Activated CD8-positive, alpha-beta memory T cell treated with anti-CD3 and anti-CD28 coated beads for 36 hours (primary cell): ENCODE data around the gene ACSF2. TPM values are rescaled to one million over a fixed set of nuclear protein-coding genes. Genes with fewer than 3 reads are reported as not detected.
"Not testable (repeated sequence)": the region's sequence is repeated elsewhere in the genome, so short reads cannot be mapped to it uniquely, and the experiment has no call there.

Experiments used
- CTCF ChIA-PET: fragments of 350-600 bp; sonication (Branson Sonifier 250); formaldehyde crosslinking; loops from one replicate; lab custom pipeline; 2021; ENCODE audit warnings: antibody characterized with exemption; lab: Charles Lee
- POLR2A ChIA-PET: fragments of 350-600 bp; sonication (Branson Sonifier 250); formaldehyde crosslinking; loops from one replicate; lab custom pipeline; 2021; ENCODE audit warnings: antibody characterized with exemption; lab: Charles Lee
- total RNA-seq, 2 experiments: library from RNA; stranded (reverse); gene quantifications; one replicate each; pipeline ENCODE4 v1.2.3, GENCODE V29; 2021

ACSF2 gene
- total RNA-seq, 2 experiments from 2014 or later, result 11.3 to 14.1 TPM

GRCh38 chr17:50426814-50427787, 1.1 kb downstream of the ACSF2 start:
- ChIA-PET CTCF (interaction anchor here (2.0 kb wide), 1 partner anchor 30 kb away, joined by 8 read pairs; the partner anchor contains the start of gene LRRC59), POLR2A (interaction anchor here (1.5 kb wide), 2 partner anchors 30 to 115 kb away, joined by 3 to 7 read pairs; partner anchors contain the start of gene LRRC59)

- CTCF ChIA-PET, result interaction anchor here (0.6 to 2.0 kb wide), 2 partner anchors 11 to 31 kb away, joined by 3 to 8 read pairs; partner anchors contain the start of gene LRRC59
- POLR2A ChIA-PET, result not testable (repeated sequence)
These were observed 2.1 kb downstream of the ACSF2 start for GRCh38 chr17:50428126-50428525.

GRCh38 chr17:50428831-50429424, 2.9 kb downstream of the ACSF2 start:
- POLR2A ChIA-PET, result interaction anchor here (0.6 kb wide), 1 partner anchor 66 kb away, joined by 3 read pairs; no protein-coding TSS in a partner anchor
- CTCF ChIA-PET, result interaction anchor here (1.6 kb wide), 1 partner anchor 32 kb away, joined by 4 read pairs; the partner anchor contains the start of gene LRRC59

DNA sequence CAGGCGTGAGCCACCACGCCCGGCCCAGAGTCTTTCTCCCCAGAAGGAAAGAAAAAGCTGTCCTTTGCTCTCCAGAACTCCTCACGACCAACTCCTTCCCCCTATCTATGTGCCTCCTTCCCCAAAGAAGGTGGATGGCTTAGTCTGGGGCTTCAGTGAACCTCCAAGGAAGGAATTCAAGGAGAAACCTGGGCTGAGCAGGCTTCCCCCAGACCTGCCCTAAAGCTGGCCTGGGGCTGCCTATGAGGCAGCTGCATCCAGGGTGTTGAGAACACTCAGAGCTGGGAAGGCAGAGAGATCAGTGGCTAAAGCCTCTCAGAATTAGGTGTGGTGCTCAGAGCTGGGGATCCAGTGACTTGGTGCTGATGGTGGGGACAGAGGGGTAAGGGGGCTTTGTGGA, 3.8 kb downstream of the ACSF2 start:
- ChIA-PET CTCF (interaction anchor here (1.6 kb wide), 1 partner anchor 33 kb away, joined by 4 read pairs; the partner anchor contains the start of gene LRRC59), POLR2A (no interaction called here)

- POLR2A ChIA-PET, result interaction anchor here (0.7 kb wide), 1 partner anchor 82 kb away, joined by 3 read pairs; no protein-coding TSS in a partner anchor
These were observed 5.0 kb downstream of the ACSF2 start for GRCh38 chr17:50430821-50431618.

DNA sequence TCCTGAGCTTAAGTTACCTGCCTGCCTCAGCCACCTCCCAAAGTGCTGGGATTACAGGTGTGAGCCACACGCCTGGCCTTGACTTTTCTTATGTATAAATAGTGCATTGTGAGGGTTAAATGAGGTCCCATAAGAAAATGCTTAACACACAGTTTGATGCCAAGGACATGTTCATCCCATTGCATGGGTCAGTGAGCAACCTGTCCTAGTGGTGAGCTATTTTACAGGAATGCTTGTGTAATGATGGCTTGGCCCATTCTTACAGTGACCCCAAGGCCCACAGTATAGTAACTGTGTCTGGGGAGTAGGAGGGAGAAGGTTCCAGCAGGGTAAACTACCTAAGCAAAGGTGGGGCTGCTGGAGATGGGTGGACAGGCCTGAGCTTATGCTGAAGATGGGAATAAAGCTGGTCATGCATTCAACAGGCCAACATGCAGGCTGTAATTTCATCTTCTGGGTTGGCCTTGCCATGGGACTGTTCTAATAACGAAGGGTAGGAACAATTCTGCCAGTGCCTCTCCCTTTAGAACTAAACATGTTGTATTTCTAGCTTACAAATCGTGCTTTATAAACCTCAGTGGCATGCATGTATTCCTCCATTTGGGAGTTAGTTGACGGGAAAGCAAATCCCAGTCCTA, 6.2 kb downstream of the ACSF2 start:
- CTCF ChIA-PET, result interaction anchor here (0.7 to 1.9 kb wide), 2 partner anchors 35 to 81 kb away, joined by 3 to 4 read pairs; partner anchors contain the start of gene LRRC59
- POLR2A ChIA-PET, result no interaction called here

More at GRCh38 chr17:50430821-50431618, 5.0 kb downstream of the ACSF2 start:
- CTCF ChIA-PET, result no interaction called here

- POLR2A ChIA-PET, result no interaction called here
- CTCF ChIA-PET, result interaction anchor here (0.6 kb wide), 1 partner anchor 60 kb away, joined by 5 read pairs; no protein-coding TSS in a partner anchor
These were observed 11.4 kb downstream of the ACSF2 start for GRCh38 chr17:50437409-50437808.

- POLR2A ChIA-PET, result no interaction called here
These were observed 13.0 kb downstream of the ACSF2 start for GRCh38 chr17:50439008-50439407.

DNA sequence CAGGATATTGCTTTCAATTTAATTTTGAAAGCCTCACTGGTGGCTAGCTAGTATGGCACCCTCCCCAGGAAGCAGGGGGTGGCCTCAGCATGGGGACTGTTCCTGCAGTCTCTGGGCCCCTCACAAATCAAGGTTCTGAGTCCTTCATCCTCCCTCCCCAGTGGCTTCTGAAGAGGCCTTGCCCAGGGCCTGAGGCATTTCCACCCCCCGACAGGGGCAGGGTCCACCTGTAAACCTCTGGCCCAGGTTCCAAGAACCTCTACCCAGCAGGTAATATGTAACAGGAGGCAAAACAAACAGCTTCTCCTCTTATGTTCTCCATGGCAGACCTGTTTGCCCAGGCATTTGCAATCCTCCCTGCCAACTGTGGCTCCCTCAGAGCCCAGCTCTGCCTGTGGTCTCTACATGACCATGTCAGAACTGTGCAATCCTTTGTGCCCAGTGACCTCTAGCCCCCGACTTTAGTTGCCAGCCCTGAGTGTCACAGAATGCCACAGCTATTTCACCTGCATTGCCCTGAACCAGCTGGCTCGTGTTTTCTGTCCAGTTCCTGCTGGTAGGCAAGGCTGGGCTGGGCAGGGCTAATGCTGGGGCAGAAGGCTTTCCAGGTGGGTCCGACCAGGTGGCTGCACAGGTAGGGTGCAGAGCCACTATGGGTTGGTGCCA, 14.3 kb downstream of the ACSF2 start:
- ChIA-PET CTCF (interaction anchor here (1.6 kb wide), 1 partner anchor 78 kb away, joined by 5 read pairs; no protein-coding TSS in a partner anchor), POLR2A (no interaction called here)

More at GRCh38 chr17:50439008-50439407, 13.0 kb downstream of the ACSF2 start:
- CTCF ChIA-PET, result interaction anchor here (0.6 kb wide), 1 partner anchor 11 kb away, joined by 3 read pairs; no protein-coding TSS in a partner anchor

DNA sequence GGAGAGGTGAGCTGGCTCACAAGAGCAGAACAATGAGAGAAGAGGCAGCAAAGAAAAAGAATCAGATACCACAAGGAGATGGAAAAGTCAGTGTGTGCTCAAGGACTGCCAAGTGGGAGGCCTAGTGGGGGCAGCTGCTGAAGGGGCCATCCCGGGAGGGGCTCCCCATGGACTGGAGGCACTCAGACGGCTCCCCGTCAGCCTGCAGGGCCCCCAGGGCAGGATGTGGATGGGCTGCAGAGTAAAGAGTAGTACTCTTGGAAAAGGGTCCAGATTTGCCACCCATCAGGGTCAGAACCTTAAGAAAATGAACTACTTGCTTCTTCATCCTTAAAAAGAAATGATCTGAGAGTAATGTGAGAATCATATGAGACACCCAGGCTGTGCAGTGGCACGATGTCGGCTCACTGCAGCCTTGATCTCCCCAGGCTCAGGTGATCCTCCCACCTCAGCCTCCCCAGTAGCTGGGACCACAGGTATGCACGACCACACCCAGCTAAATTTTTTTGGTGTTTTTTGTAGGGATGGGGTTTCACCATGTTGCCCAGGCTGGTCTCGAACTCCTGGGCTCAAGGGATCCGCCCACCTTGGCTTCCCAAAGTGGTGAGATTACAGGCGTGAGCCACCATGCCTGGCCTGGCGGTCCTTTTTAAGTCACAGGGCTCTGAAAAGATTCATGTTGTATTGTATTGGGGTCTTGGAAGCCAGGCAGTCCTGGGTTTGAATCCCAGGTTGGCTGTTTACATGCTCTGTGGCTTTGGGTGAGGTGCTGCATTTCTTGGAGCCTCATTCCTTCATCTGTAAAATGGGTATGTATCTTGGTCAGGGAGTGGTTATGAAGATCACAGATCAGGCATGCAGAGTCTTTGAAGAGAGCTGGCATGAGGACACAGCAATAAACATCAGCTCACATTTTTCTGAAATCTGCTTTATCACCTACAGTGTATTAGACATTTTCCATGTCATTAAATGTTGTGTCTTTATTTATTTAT, 15.1 kb downstream of the ACSF2 start:
- ChIA-PET POLR2A (no interaction called here), CTCF (interaction anchor here (1.6 kb wide), 1 partner anchor 79 kb away, joined by 5 read pairs; no protein-coding TSS in a partner anchor)

- POLR2A ChIA-PET, result no interaction called here
- CTCF ChIA-PET, result no interaction called here
These were observed 17.5 kb downstream of the ACSF2 start for GRCh38 chr17:50443505-50443974.

- CTCF ChIA-PET, result no interaction called here
- POLR2A ChIA-PET, result no interaction called here
These were observed 19.1 kb downstream of the ACSF2 start for GRCh38 chr17:50444841-50445715.

GRCh38 chr17:50445730-50446325, 19.8 kb downstream of the ACSF2 start:
- CTCF ChIA-PET, result no interaction called here
- POLR2A ChIA-PET, result no interaction called here

- CTCF ChIA-PET, result no interaction called here
- POLR2A ChIA-PET, result no interaction called here
These were observed 22.0 kb downstream of the ACSF2 start for GRCh38 chr17:50447870-50448595.
